HG03196 (cell line): ENCODE measurements around the gene TET3.

Experiments
- ATAC-seq: cut with Tn5 transposase; IDR thresholded peaks from one replicate; pipeline ENCODE4 v1.9.1; 2021; ENCODE audit not compliant: unreplicated experiment

The TET3 gene

DNA sequence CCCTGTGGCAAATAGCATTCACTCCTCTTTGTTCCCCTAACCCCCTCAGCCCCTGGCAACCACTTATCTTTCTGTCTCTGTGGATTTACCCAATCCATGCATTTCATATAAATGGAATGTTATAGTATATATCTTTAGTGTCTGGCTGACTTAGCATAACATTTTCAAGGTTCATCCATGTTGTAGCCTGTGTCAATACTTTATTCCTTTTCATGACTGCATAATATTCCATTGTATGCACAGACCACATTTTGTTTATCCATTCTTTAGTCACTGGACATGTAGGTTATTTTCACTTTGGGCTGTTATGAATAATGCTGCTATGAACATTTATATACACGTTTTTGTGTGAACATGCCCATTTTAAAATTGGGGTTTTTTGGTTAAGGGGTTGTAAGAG is 42.8 kb downstream of the TET3 start:
- ATAC-seq = no peak

DNA sequence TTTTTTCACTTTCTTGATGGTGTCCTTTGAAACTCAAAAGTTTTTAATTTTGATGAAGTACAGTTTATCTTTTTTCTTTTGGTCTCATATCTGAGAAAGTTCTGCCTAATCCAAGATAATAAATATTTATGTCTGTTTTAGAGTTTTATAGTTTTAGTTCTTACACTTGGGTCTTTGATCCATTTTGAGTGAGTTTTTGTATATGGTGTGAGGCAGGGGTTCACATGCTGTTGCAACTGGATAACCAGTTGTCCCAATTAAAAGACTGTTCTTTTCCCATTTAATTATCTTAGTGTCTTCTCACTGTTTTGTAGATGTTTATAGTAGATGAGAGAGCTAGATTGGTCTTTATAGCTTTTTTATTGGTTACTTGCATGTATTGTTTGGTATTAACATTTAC is 43.6 kb downstream of the TET3 start:
- ATAC-seq = no peak

DNA sequence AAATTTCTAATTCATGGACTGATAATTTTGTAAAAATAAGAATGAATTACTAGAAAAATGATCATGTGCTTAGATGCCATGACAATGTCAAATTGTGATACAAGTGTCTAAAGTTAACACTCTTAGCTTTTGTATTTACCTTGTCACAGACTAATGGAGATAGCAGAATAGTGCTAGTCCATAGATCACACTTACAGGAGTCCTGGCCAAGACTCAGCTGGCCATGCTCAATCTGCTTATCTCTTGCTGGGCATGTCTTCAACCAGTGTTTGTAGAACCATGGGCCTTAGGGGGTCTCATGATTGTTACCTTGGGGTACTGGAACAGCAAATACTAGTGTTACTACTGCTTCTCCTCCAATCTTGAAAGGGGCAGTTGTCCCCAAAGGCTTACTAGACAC is 44.0 kb downstream of the TET3 start:
- ATAC-seq = no peak

DNA sequence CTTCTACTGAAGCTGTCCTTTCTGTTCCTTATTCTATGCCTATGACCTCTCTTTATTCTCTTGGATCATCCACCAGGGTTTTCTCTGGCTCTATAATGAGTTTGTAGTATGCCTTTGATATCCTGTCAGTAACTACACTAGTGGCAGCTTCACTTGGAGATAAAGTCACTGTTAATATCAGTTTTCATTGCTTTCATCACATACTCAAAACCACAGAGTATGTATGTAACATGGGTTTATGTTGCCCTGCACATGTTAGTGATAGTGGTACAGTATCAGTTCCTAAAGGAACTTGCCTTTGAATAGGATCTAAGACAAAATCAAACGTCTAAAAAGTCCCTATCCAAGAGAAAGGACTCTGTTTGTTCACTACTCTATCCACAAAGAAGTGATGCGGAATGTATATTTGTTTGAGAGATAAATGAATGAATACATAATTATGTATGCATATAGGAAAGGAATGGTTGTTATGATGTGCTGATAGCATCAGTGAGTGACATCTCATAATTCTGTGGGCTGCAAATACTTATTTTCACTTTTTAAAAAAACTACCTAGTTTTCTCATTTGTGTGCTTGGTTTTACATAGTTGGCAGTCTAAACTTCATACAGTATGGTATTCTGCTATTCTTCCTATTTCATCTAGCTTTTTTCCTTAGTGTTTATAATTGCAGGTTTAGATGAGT is 45.1 kb downstream of the TET3 start:
- no peak for ATAC-seq

DNA sequence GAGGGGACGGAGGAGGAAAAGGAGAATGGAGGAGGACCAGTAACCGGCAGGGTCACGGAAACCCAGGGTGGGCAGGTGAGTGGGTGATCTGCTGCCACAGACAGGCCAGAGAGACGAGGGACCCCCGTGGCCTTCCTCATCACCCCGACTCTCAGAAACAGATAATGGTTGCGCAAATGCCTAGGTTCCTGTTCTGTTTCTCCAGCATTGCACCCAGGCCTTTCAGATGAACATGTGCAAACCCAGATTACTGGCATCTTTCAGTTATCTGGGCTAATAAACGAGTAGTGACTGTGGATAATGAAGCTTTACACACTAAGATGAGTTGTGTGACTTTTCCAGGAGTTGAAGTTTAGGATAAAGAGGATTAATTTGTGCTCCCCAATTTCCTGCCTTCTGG is 46.5 kb downstream of the TET3 start:
- no peak for ATAC-seq

DNA sequence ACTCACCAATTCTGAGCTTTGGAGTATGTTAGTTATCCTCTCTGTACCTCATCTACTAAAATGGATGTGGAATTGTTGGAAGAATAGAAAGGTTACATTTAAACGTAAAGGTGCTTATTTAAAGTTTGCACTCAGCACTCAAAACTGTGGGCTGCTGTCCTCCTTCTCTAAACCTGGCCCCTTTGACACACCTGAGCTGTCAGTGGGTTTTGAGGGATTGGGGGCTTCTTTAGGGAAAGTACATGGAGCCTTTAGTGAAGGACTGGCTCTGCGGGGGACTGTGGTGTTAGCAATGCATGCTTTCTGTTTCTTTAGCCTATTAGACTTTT is 47.2 kb downstream of the TET3 start:
- no peak for ATAC-seq

DNA sequence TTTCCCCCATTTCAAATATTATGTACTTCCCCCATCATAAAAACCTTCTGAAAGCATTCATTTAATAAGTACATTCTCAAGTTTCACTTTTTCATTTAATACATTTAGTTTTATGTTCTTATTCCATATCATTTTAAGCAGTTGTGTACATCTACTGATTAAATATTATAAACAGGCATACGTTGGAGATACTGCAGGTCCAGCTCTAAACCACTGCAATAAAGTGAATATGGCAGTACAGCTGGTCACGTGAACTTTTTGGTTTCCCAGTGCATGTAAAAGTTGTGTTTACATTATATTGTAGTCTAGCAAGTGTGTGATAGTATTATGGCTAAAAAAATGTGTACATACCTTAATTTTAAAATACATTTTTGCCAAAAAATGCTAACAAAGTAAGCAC is 48.7 kb downstream of the TET3 start:
- no peak for ATAC-seq
